IMR-90 (cell line): ENCODE data around the gene SLC25A14. TPM values are rescaled to one million over a fixed set of nuclear protein-coding genes. Genes with fewer than 3 reads are reported as not detected.

Source experiments
- ATAC-seq: fragments of 200-7000 bp; cut with Tn5 transposase; 2 replicates; pipeline ENCODE4 v1.9.1; 2020; ENCODE audit warnings: low read depth, mild to moderate bottlenecking, moderate library complexity
- BruUV-seq: library from RNA; stranded (reverse); fragments of 400-500 nt; replicated peaks from 2 replicates; lab custom pipeline; 2021; lab: Mats Ljungman, UMichigan
- CTCF ChIA-PET: fragments of 300-600 bp; formaldehyde crosslinking; extraction: SDS; loops from one replicate; lab custom pipeline; 2021; ENCODE audit warnings: antibody characterized with exemption; lab: Yijun Ruan, JAX
- POLR2A ChIA-PET: fragments of 300-600 bp; sonication (Branson Sonifier 250); formaldehyde crosslinking; loops from one replicate; lab custom pipeline; 2022; ENCODE audit warnings: antibody characterized with exemption; ENCODE audit not compliant: unreplicated experiment; lab: Charles Lee
- DNase-seq: peaks from one replicate; pipeline ENCODE4 v3.0.0; 2013
- H2AFZ ChIP-seq: replicated peaks from 2 replicates; pipeline ENCODE3; 2013; ENCODE audit warnings: low read length, mild to moderate bottlenecking; ENCODE audit not compliant: poor library complexity
- H2AK5ac ChIP-seq: 2 replicates; pipeline ENCODE4 v1.6.1; 2013; ENCODE audit warnings: low read depth, low read length, inconsistent platforms
- H2AK9ac ChIP-seq: replicated peaks from 2 replicates; pipeline ENCODE3; 2013; ENCODE audit warnings: mild to moderate bottlenecking, low read depth, low read length, moderate library complexity; ENCODE audit not compliant: poor library complexity
- H2BK120ac ChIP-seq: 2 replicates; pipeline ENCODE4 v1.6.1; 2013; ENCODE audit warnings: low read depth, low read length, inconsistent platforms
- H2BK15ac ChIP-seq: 3 replicates; pipeline ENCODE4 v1.6.1; 2013; ENCODE audit warnings: low read depth, low read length, inconsistent platforms
- H2BK20ac ChIP-seq: 2 replicates; pipeline ENCODE4 v1.6.1; 2013; ENCODE audit warnings: low read depth, mild to moderate bottlenecking, inconsistent platforms, low read length, moderate library complexity
- H2BK5ac ChIP-seq: 2 replicates; pipeline ENCODE4 v1.6.1; 2013; ENCODE audit warnings: mild to moderate bottlenecking, low read depth, low read length, inconsistent platforms; ENCODE audit not compliant: poor library complexity, severe bottlenecking
- H3K14ac ChIP-seq: replicated peaks from 2 replicates; pipeline ENCODE4 v1.6.1; 2013; ENCODE audit warnings: low read depth, low read length, inconsistent platforms
- H3K18ac ChIP-seq: 2 replicates; pipeline ENCODE4 v1.6.1; 2013; ENCODE audit warnings: low read depth, low read length, control low read depth
- H3K23ac ChIP-seq: 2 replicates; pipeline ENCODE4 v1.6.1; 2013; ENCODE audit warnings: low read depth, low read length, inconsistent platforms
- H3K27ac ChIP-seq: 2 replicates; pipeline ENCODE4 v1.5.1; 2013; ENCODE audit warnings: mild to moderate bottlenecking, control low read depth, low read length; ENCODE audit not compliant: insufficient read depth
- H3K27me3 ChIP-seq: 2 replicates; pipeline ENCODE4 v1.6.1; 2013; ENCODE audit warnings: low read length; ENCODE audit not compliant: control insufficient read depth, insufficient read depth
- H3K36me3 ChIP-seq: 2 replicates; pipeline ENCODE4 v1.6.1; 2013; ENCODE audit warnings: low read length, mixed read lengths; ENCODE audit not compliant: control insufficient read depth, insufficient read depth
- H3K4ac ChIP-seq: 2 replicates; pipeline ENCODE4 v1.6.1; 2013; ENCODE audit warnings: low read depth, low read length, inconsistent platforms
- H3K4me1 ChIP-seq: 2 replicates; pipeline ENCODE4 v1.6.1; 2013; ENCODE audit warnings: low read length, mixed read lengths; ENCODE audit not compliant: control insufficient read depth, insufficient read depth
- H3K4me2 ChIP-seq: 2 replicates; pipeline ENCODE4 v1.6.1; 2013; ENCODE audit warnings: low read depth, mild to moderate bottlenecking, control low read depth, low read length, moderate library complexity
- H3K4me3 ChIP-seq: 2 replicates; pipeline ENCODE4 v1.5.1; 2013; ENCODE audit warnings: low read depth, mild to moderate bottlenecking, control low read depth, low read length, moderate library complexity; ENCODE audit not compliant: insufficient read depth
- H3K56ac ChIP-seq: 2 replicates; pipeline ENCODE4 v1.6.1; 2013; ENCODE audit warnings: low read length, inconsistent platforms; ENCODE audit not compliant: insufficient read depth; ENCODE audit errors: extremely low read depth
- H3K79me1 ChIP-seq, 2 experiments: 2 replicates each; pipeline ENCODE4 v1.6.1; 2013; ENCODE audit warnings: low read length in 2 of 2, inconsistent platforms in 1 of 2, low read depth in 1 of 2
- H3K9ac ChIP-seq: 2 replicates; pipeline ENCODE4 v1.6.1; 2013; ENCODE audit warnings: low read depth, low read length, control low read depth
- H3K9me1 ChIP-seq: 2 replicates; pipeline ENCODE4 v1.6.1; 2013; ENCODE audit warnings: low read length, inconsistent platforms; ENCODE audit not compliant: insufficient read depth
- H3K9me3 ChIP-seq: 2 replicates; pipeline ENCODE4 v1.6.1; 2013; ENCODE audit warnings: low read length; ENCODE audit not compliant: control insufficient read depth, insufficient read depth
- H4K20me1 ChIP-seq: 2 replicates; pipeline ENCODE4 v1.6.1; 2013; ENCODE audit warnings: low read length, inconsistent platforms; ENCODE audit not compliant: insufficient read depth
- H4K5ac ChIP-seq: 2 replicates; pipeline ENCODE4 v1.6.1; 2013; ENCODE audit warnings: mild to moderate bottlenecking, low read depth, low read length, control low read depth
- H4K8ac ChIP-seq, 2 experiments: 2 replicates each; pipeline ENCODE4 v1.6.1; 2013; ENCODE audit warnings: low read depth in 2 of 2, low read length in 2 of 2, control low read depth in 1 of 2, inconsistent platforms in 1 of 2
- H4K91ac ChIP-seq: 2 replicates; pipeline ENCODE4 v1.6.1; 2013; ENCODE audit warnings: low read depth, low read length, inconsistent platforms; ENCODE audit not compliant: insufficient read depth
- BHLHE40 ChIP-seq: fragments of 150-350 bp; IDR thresholded peaks from 2 replicates; pipeline ENCODE4 v1.6.1; 2016; ENCODE audit warnings: mild to moderate bottlenecking, low read depth, low read length
- CEBPB ChIP-seq: IDR thresholded peaks from 2 replicates; pipeline ENCODE4 v1.6.1; 2012; ENCODE audit warnings: low read depth, low read length, improper control_type of control experiment
- CHD1 ChIP-seq: IDR thresholded peaks from 2 replicates; pipeline ENCODE4 v1.6.1; 2012; ENCODE audit warnings: low read depth, low read length, improper control_type of control experiment
- FOS ChIP-seq: fragments of 150-350 bp; IDR thresholded peaks from 2 replicates; pipeline ENCODE4 v1.6.1; 2016; ENCODE audit warnings: low read depth, low read length
- MXI1 ChIP-seq: IDR thresholded peaks from 2 replicates; pipeline ENCODE4 v1.6.1; 2012; ENCODE audit warnings: low read depth, mild to moderate bottlenecking, low read length, moderate library complexity, borderline replicate concordance
- NFE2L2 ChIP-seq: fragments of 150-350 bp; IDR thresholded peaks from 2 replicates; pipeline ENCODE4 v1.6.1; 2016; ENCODE audit warnings: low read depth, mild to moderate bottlenecking, low read length
- POLR2A ChIP-seq: IDR thresholded peaks from 2 replicates; pipeline ENCODE4 v1.6.1; 2012; ENCODE audit warnings: mild to moderate bottlenecking, low read depth, low read length
- RAD21 ChIP-seq: IDR thresholded peaks from 2 replicates; pipeline ENCODE4 v1.6.1; 2012; ENCODE audit warnings: low read length, improper control_type of control experiment
- RCOR1 ChIP-seq: IDR thresholded peaks from 2 replicates; pipeline ENCODE4 v1.6.1; 2012; ENCODE audit warnings: mild to moderate bottlenecking, low read length, improper control_type of control experiment; ENCODE audit not compliant: insufficient replicate concordance
- RFX5 ChIP-seq: IDR thresholded peaks from 2 replicates; pipeline ENCODE4 v1.8.0; 2012; ENCODE audit warnings: low read depth, mild to moderate bottlenecking, low read length, moderate library complexity
- SMC3 ChIP-seq: fragments of 150-350 bp; IDR thresholded peaks from 2 replicates; pipeline ENCODE4 v1.6.1; 2016; ENCODE audit warnings: low read depth, mild to moderate bottlenecking, antibody characterized with exemption, low read length, moderate library complexity
- USF2 ChIP-seq: fragments of 150-350 bp; IDR thresholded peaks from 2 replicates; pipeline ENCODE4 v1.6.1; 2017; ENCODE audit warnings: mild to moderate bottlenecking, antibody characterized with exemption, low read length, low read depth
- WGBS, 2 experiments: methylation state at CpG; one replicate each; pipeline versions ENCODE4 v1.1.5 to v1.1.7; 2013; ENCODE audit warnings: missing lambda C conversion rate in 2 of 2; ENCODE audit not compliant: insufficient read length in 1 of 2; ENCODE audit errors: extremely low coverage in 2 of 2; 5-methylcytosine and 5-hydroxymethylcytosine counted together
- dilution Hi-C: fragments of 300-500 bp; cut with HindIII; formaldehyde crosslinking; loops from one replicate; pipeline ENCODE4 v1.14.3; 2018; ENCODE audit warnings: low sequenced_read_pairs; ENCODE audit not compliant: unreplicated experiment
- in situ Hi-C: fragments of 300-500 bp; cut with MboI; formaldehyde crosslinking; loops from 3 replicates; pipeline ENCODE4 v1.14.3; 2019; ENCODE audit warnings: low sequenced_read_pairs, inconsistent platforms, mixed read lengths
- intact Hi-C: fragments of 100-400 bp; cut with micrococcal nuclease; formaldehyde crosslinking; loops from 2 replicates; pipeline ENCODE4 v1.10.0; 2022
- polyA plus RNA-seq, 3 experiments: library from polyadenylated mRNA; depleted of rRNA; stranded (reverse); fragments of >200 nt; gene quantifications; 2 replicates each; pipeline ENCODE4 v1.2.3, GENCODE V29; 2012; ENCODE audit warnings: low replicate concordance in 1 of 3
- total RNA-seq: library from RNA; depleted of rRNA; stranded (reverse); fragments of >200 nt; gene quantifications from 2 replicates; pipeline ENCODE4 v1.2.3, GENCODE V29; 2012

SLC25A14 gene
- total and polyA plus RNA-seq, 2 of the 4 experiments (the other 2 are of a cell fraction) = 13.8 TPM

GRCh38 chrX:130386408-130386808 is 46.7 kb downstream of the SLC25A14 start:
- Histone ChIP-seq H3K27ac (no peak overlapping the region), H3K36me3 (no peaks in the 10 kb centered on the region), H4K20me1 (no peaks in the 10 kb centered on the region; the same call in 1 of the 2 replicates), H3K4me3 (no peak overlapping the region), H2BK5ac (no peak overlapping the region), H2BK120ac (no peak overlapping the region), H3K79me1 (no peaks in the 10 kb centered on the region), H4K8ac (no peak overlapping the region), H4K91ac (no peak overlapping the region), H2AFZ (no peak overlapping the region), H4K5ac (no peak overlapping the region), H3K4ac (no peak overlapping the region), H2AK9ac (no peak overlapping the region), H3K14ac (no peak overlapping the region), H3K9ac (no peak overlapping the region), H3K56ac (no peak overlapping the region), H3K4me2 (no peak overlapping the region), H2AK5ac (no peak overlapping the region), H3K27me3 (peaks cover 12% of the 10 kb centered on the region), H2BK20ac (no peak overlapping the region), H3K18ac (no peak overlapping the region), H3K23ac (no peak overlapping the region), H3K9me1 (no peaks in the 10 kb centered on the region; the same call in 1 of the 2 replicates), H3K4me1 (no peaks in the 10 kb centered on the region), H3K9me3 (no peaks in the 10 kb centered on the region), H2BK15ac (no peak overlapping the region)
- in situ Hi-C loops (loop anchor here (25.0 kb wide), 1 partner anchor 99 kb away; no protein-coding TSS in a partner anchor), dilution Hi-C loops (no loop called here), intact Hi-C loops (no loop called here)
- DNase-seq (no peak), ATAC-seq (no peak)
- no peak for TF ChIP-seq SMC3
- no peak for TF ChIP-seq CHD1
- TF ChIP-seq CEBPB = no peak
- no peak for TF ChIP-seq BHLHE40
- TF ChIP-seq RCOR1 = no peak
- no peak for TF ChIP-seq POLR2A
- no peak for TF ChIP-seq MXI1
- no peak for TF ChIP-seq RAD21
- TF ChIP-seq RFX5 = no peak
- no peak for TF ChIP-seq USF2
- TF ChIP-seq FOS = no peak
- no peak for TF ChIP-seq NFE2L2
- 60% methylated on average over 1 of the region's 5 CpGs; no CpG with 5 or more reads in 1 of the 2 experiments for WGBS, 2 experiments
- ChIA-PET POLR2A (no interaction called here), CTCF (no interaction called here)
- no TSS peak for BruUV-seq
